Measurements from ENCODE around the gene FANCE.
"Not testable (repeated sequence)": the region's sequence is repeated elsewhere in the genome, so short reads cannot be mapped to it uniquely, and the experiment has no call there.

Gene FANCE

GRCh38 chr6:35515939-35516338 is 63.8 kb downstream of the FANCE start:
- DNase-seq (ENCODE audit: insufficient read length, low spot score); FAIRE-seq: not testable (repeated sequence)

Measured in HTR-8/SVneo (cell line).